Caco-2 (cell line): ENCODE results near the gene XPO5. TPM values are rescaled to one million over a fixed set of nuclear protein-coding genes. Genes with fewer than 3 reads are reported as not detected.
"Not testable (repeated sequence)": the region's sequence is repeated elsewhere in the genome, so short reads cannot be mapped to it uniquely, and the experiment has no call there.

Experiments
- BruUV-seq: library from RNA; stranded (reverse); fragments of 400-500 nt; replicated peaks from 2 replicates; lab custom pipeline; 2021; lab: Mats Ljungman, UMichigan
- CTCF ChIA-PET: fragments of 300-600 bp; sonication (Branson Sonifier 250); formaldehyde crosslinking; loops from one replicate; lab custom pipeline; 2022; ENCODE audit warnings: antibody characterized with exemption; lab: Charles Lee
- POLR2A ChIA-PET: fragments of 300-600 bp; sonication (Branson Sonifier 250); formaldehyde crosslinking; loops from one replicate; lab custom pipeline; 2022; ENCODE audit warnings: antibody characterized with exemption; lab: Charles Lee
- DNase-seq, 2 experiments: peaks; one replicate each; pipeline versions ENCODE4 v3.0.0 to v3.0.0-alpha.2; 2020 to 2022
- H3K27me3 ChIP-seq: replicated peaks from 2 replicates; pipeline ENCODE4 v1.6.0; 2011; ENCODE audit warnings: low read length; ENCODE audit not compliant: control insufficient read depth, insufficient read depth
- H3K36me3 ChIP-seq: 2 replicates; pipeline ENCODE4 v1.5.1; 2011; ENCODE audit warnings: low read length; ENCODE audit not compliant: control insufficient read depth, insufficient read depth
- H3K4me1 ChIP-seq: fragments of 250-450 bp; sonication (Bioruptor Pico); 2 replicates; pipeline ENCODE4 v1.5.1; 2020; ENCODE audit warnings: mild to moderate bottlenecking
- H3K4me3 ChIP-seq: 2 replicates; pipeline ENCODE4 v1.5.1; 2011; ENCODE audit warnings: low read depth, mild to moderate bottlenecking, control low read depth, low read length
- H3K9me3 ChIP-seq: fragments of 250-450 bp; sonication (Bioruptor Pico); 2 replicates; pipeline ENCODE4 v1.5.1; 2020; ENCODE audit warnings: mild to moderate bottlenecking, moderate library complexity
- H3K27ac Mint-ChIP-seq: one replicate; pipeline ENCODE4 v1.8.0; 2022; ENCODE audit warnings: mixed read lengths; ENCODE audit not compliant: unreplicated experiment
- H3K27me3 Mint-ChIP-seq: one replicate; pipeline ENCODE4 v1.8.0; 2022; ENCODE audit warnings: mixed read lengths; ENCODE audit not compliant: insufficient read depth, unreplicated experiment
- H3K36me3 Mint-ChIP-seq: one replicate; pipeline ENCODE4 v1.8.0; 2022; ENCODE audit warnings: mild to moderate bottlenecking, mixed read lengths; ENCODE audit not compliant: insufficient read depth, unreplicated experiment
- H3K4me1 Mint-ChIP-seq: one replicate; pipeline ENCODE4 v1.8.0; 2022; ENCODE audit warnings: low read depth, mixed read lengths; ENCODE audit not compliant: unreplicated experiment
- H3K4me3 Mint-ChIP-seq: one replicate; pipeline ENCODE4 v1.8.0; 2022; ENCODE audit warnings: mild to moderate bottlenecking, moderate library complexity, mixed read lengths; ENCODE audit not compliant: unreplicated experiment
- H3K9me3 Mint-ChIP-seq: one replicate; pipeline ENCODE4 v1.8.0; 2022; ENCODE audit warnings: mixed read lengths; ENCODE audit not compliant: unreplicated experiment
- intact Hi-C: fragments of 100-400 bp; cut with micrococcal nuclease; formaldehyde crosslinking; loops from one replicate; pipeline ENCODE4 v1.10.0; 2022; ENCODE audit not compliant: unreplicated experiment
- total RNA-seq: library from RNA; stranded (reverse); gene quantifications from 2 replicates; pipeline ENCODE4 v1.2.3, GENCODE V29; 2022
- TF ChIP-seq, protein P1 (sequence below), 2 experiments: fragments of 200-600 bp in 1 of 2; IDR thresholded peaks; 1 replicate in 1 of 2; 2 replicates in 1 of 2; pipeline versions ENCODE4 v1.5.1 to v1.8.0; 2011 to 2022; ENCODE audit warnings: antibody characterized with exemption in 1 of 2, control low read depth in 1 of 2, inconsistent platforms in 1 of 2, low read depth in 1 of 2, low read length in 1 of 2, mild to moderate bottlenecking in 1 of 2, moderate library complexity in 1 of 2; ENCODE audit not compliant: insufficient read depth in 1 of 2, severe bottlenecking in 1 of 2, unreplicated experiment in 1 of 2

XPO5 gene
- total RNA-seq, 1 experiment from 2014 or later: 79.3 TPM

GRCh38 chr6:43540507-43540906 lies 35.3 kb downstream of the XPO5 start:
- DNase-seq: no peak
- Mint-ChIP-seq H3K4me1 (no peaks in the 10 kb centered on the region), H3K27ac (no peak overlapping the region), H3K27me3 (no peaks in the 10 kb centered on the region), H3K9me3 (no peaks in the 10 kb centered on the region), H3K4me3 (no peak overlapping the region), H3K36me3 (peaks cover 72% of the 10 kb centered on the region)
- no TSS peak for BruUV-seq
- H3K9me3 ChIP-seq: no peaks in the 10 kb centered on the region
- ChIA-PET POLR2A (no interaction called here), CTCF (no interaction called here)
- H3K27me3 ChIP-seq: no peaks in the 10 kb centered on the region
- intact Hi-C loops: no loop called here
- TF ChIP-seq, protein P1, sequence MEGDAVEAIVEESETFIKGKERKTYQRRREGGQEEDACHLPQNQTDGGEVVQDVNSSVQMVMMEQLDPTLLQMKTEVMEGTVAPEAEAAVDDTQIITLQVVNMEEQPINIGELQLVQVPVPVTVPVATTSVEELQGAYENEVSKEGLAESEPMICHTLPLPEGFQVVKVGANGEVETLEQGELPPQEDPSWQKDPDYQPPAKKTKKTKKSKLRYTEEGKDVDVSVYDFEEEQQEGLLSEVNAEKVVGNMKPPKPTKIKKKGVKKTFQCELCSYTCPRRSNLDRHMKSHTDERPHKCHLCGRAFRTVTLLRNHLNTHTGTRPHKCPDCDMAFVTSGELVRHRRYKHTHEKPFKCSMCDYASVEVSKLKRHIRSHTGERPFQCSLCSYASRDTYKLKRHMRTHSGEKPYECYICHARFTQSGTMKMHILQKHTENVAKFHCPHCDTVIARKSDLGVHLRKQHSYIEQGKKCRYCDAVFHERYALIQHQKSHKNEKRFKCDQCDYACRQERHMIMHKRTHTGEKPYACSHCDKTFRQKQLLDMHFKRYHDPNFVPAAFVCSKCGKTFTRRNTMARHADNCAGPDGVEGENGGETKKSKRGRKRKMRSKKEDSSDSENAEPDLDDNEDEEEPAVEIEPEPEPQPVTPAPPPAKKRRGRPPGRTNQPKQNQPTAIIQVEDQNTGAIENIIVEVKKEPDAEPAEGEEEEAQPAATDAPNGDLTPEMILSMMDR (IDR thresholded peaks at IDR 0.05; ENCODE audit: insufficient read depth in 1 of 2, low read depth in 1 of 2, low read length in 1 of 2, severe bottlenecking in 1 of 2, unreplicated experiment in 1 of 2): no peak
- no peaks in the 10 kb centered on the region for H3K4me1 ChIP-seq
- H3K36me3 ChIP-seq: no peaks in the 10 kb centered on the region
- H3K4me3 ChIP-seq: no peak overlapping the region

DNA sequence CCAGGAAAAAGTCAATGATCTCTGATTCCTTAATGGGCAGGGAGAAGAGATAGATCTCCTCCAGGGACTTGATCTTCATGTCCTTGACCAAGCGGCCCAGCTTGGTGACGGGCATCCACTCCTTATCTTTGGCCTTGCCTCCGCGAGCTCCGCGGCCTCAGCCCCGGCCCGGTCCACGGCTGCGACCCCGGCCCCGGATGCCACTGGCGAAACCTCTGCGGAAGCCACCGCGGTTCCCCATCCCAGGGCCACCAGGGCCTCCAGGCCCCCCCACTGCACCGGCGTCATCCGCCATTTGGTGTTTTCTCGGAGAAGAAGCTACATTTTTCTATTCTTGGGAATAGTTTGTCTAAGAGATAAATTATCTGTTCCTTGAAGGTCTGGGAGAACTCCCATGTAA lies 36.4 kb downstream of the XPO5 start:
- H3K4me3 ChIP-seq, POLR2A ChIA-PET, H3K27me3 ChIP-seq, H3K27ac Mint-ChIP-seq, H3K9me3 ChIP-seq, DNase-seq, H3K36me3 ChIP-seq, CTCF ChIA-PET, H3K27me3 Mint-ChIP-seq, intact Hi-C loops, H3K4me1 Mint-ChIP-seq, H3K4me1 ChIP-seq, BruUV-seq, H3K9me3 Mint-ChIP-seq, H3K4me3 Mint-ChIP-seq: not testable (repeated sequence)
- H3K36me3 Mint-ChIP-seq: peaks cover 71% of the 10 kb centered on the region

DNA sequence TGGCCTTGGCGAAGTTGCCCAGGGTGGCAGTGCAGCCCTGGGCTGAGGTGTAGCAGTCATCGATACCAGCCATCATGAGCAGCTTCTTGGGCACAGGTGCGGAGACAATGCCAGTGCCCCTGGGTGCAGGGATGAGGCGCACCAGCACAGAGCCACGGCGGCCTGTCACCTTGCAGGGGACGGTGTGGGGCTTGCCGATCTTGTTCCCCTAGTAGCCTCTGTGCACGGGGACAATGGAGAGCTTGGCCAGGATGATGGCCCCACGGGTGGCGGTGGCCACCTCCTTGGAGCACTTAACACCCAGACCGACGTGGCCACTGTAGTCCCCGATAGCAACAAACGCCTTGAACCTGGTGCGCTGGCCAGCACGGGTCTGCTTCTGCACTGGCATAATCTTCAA lies 36.9 kb downstream of the XPO5 start:
- POLR2A ChIA-PET, H3K27me3 Mint-ChIP-seq, DNase-seq: not testable (repeated sequence)

GRCh38 chr6:43532201-43532600 lies 43.6 kb downstream of the XPO5 start:
- H3K27ac Mint-ChIP-seq: no peak overlapping the region
- Histone ChIP-seq H3K36me3 (no peaks in the 10 kb centered on the region), H3K9me3 (no peaks in the 10 kb centered on the region), H3K27me3 (no peaks in the 10 kb centered on the region), H3K4me3 (no peak overlapping the region), H3K4me1 (no peaks in the 10 kb centered on the region)
- CTCF ChIA-PET: no interaction called here
- TF ChIP-seq, protein P1 (IDR thresholded peaks at IDR 0.05; ENCODE audit: insufficient read depth in 1 of 2, low read depth in 1 of 2, low read length in 1 of 2, severe bottlenecking in 1 of 2, unreplicated experiment in 1 of 2): no peak
- intact Hi-C loops: no loop called here
- H3K4me1 Mint-ChIP-seq: no peaks in the 10 kb centered on the region
- peaks cover 85% of the 10 kb centered on the region for H3K36me3 Mint-ChIP-seq
- H3K27me3 Mint-ChIP-seq: no peaks in the 10 kb centered on the region
- BruUV-seq: no TSS peak
- H3K9me3 Mint-ChIP-seq: no peaks in the 10 kb centered on the region
- DNase-seq: no peak
- POLR2A ChIA-PET: no interaction called here
- no peak overlapping the region for H3K4me3 Mint-ChIP-seq

More for the DNA sequence above, 36.9 kb downstream of the XPO5 start:
- H3K4me1 Mint-ChIP-seq, H3K9me3 Mint-ChIP-seq, H3K9me3 ChIP-seq, H3K36me3 ChIP-seq, H3K27ac Mint-ChIP-seq, H3K4me3 Mint-ChIP-seq, H3K27me3 ChIP-seq, H3K4me3 ChIP-seq, intact Hi-C loops, CTCF ChIA-PET, BruUV-seq, H3K4me1 ChIP-seq: not testable (repeated sequence)
- H3K36me3 Mint-ChIP-seq: peaks cover 71% of the 10 kb centered on the region
